HG03025 (cell line): ENCODE data around the gene GAPDHS.

Experiments used
- ATAC-seq: cut with Tn5 transposase; IDR thresholded peaks from one replicate; pipeline ENCODE4 v1.9.1; 2021; ENCODE audit warnings: mild to moderate bottlenecking, moderate library complexity; ENCODE audit not compliant: unreplicated experiment, low FRiP score

Gene GAPDHS

GRCh38 chr19:35533822-35534392 lies 651 bp downstream of the GAPDHS start:
- no peak for ATAC-seq

GRCh38 chr19:35534803-35535480 lies 1.7 kb downstream of the GAPDHS start:
- no peak for ATAC-seq

DNA sequence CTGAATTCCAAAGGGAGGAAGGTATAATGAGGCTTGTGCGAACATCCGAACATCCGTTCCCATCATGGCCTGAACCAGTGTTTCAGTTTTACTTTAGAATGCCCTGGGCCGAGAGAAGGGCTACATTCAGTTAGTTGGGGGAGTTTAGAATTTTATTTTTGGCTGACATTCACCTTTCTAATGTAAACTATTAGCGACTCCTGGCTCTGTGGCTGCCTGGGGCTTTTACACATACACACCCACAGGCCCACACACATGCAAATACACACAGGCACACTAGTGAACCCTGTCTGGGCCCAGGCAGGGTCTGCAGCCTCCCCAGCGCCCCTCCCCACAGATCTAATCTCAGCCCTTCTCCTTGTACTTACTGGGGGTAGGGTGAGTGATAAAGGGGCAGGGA lies 6.1 kb downstream of the GAPDHS start:
- no peak for ATAC-seq

GRCh38 chr19:35539850-35540249 lies 6.6 kb downstream of the GAPDHS start:
- ATAC-seq = no peak

DNA sequence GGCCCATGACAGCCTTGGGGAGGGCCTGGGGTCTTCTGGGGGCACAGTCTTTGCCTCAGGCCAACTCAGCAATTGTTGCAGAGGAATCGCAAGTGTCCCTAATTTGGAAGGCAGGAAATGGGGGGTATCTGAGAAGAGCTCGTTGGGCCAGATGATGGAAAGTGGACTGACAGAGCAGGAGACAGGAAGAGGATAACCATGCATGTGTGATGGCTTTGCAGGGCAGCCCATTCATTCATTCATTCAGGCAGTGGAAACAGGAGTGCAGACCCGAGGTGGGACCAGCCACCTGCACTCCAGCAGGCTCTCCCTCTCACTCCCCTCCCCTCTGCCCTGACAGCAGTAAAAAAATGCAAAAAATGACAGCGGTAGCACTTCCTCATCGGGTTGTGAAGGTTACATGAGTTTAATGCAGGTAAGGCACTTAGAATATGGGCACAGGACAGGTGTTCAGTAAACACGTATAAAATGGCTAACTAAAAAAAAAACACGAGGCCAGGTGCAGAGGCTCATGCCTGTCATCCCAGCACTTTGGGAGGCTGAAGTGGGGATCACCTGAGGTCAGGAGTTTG lies 7.2 kb downstream of the GAPDHS start:
- no peak for ATAC-seq

GRCh38 chr19:35542209-35542608 lies 9.0 kb downstream of the GAPDHS start:
- no peak for ATAC-seq

DNA sequence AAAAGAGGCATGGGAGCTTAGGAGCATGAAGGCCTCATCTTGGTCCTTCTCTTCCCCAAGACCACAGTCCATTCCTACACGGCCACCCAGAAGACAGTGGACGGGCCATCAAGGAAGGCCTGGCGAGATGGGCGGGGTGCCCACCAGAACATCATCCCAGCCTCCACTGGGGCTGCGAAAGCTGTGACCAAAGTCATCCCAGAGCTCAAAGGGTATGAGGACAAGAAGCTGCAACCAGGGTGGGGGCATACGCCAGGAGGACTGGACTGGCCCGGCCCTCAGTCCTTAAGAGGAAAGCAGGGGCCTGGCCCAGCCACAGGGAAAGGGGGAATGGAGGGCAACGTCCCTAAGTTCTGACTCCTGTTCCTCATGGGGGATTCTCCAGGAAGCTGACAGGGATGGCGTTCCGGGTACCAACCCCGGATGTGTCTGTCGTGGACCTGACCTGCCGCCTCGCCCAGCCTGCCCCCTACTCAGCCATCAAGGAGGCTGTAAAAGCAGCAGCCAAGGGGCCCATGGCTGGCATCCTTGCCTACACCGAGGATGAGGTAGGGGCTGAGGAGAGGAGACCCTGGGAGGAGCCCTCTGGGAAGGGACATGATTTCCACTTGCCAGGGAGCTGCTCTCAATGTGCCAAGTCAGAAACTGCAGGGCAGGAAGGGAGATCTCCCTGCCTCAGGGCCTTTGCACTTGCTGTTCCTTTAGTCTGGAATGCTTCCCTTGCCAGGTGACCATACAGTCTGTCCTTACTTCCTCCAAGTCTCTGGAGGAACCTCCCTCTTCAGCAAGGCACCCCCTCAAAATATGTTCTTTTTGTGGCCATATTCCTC lies 10.2 kb downstream of the GAPDHS start:
- ATAC-seq = no peak

DNA sequence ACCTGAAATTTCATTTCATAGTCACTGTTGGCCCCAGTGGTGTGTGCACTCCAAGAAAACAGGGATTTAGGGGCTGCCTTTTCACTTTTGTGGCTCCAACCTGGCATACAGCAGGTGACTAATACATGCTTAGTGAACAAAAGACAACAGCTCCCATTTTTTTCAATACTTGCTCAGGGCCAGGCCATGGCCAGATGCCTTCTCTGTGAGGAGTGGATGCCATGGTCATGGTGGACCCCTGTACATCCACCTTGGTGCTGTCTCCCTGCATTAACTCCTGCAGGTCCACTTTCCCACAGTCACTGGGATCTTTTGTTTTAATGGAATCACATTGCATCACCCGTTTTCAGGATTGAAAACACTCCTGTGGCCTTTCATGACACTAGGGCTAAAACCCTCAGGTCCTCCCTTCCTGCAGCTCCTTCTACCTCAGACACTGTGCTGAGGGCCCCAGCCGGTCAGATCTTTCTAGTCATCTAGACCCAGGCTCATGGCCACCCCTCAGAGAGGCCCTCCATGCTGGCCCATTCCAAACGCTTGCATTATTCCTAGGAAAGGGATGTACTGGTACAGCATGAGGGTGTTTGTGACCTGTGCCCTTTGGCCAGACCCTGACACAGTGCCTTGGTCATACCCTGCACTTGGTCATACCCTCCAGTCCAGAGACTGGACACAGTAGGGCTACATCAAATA lies 11.0 kb downstream of the GAPDHS start:
- no peak for ATAC-seq

DNA sequence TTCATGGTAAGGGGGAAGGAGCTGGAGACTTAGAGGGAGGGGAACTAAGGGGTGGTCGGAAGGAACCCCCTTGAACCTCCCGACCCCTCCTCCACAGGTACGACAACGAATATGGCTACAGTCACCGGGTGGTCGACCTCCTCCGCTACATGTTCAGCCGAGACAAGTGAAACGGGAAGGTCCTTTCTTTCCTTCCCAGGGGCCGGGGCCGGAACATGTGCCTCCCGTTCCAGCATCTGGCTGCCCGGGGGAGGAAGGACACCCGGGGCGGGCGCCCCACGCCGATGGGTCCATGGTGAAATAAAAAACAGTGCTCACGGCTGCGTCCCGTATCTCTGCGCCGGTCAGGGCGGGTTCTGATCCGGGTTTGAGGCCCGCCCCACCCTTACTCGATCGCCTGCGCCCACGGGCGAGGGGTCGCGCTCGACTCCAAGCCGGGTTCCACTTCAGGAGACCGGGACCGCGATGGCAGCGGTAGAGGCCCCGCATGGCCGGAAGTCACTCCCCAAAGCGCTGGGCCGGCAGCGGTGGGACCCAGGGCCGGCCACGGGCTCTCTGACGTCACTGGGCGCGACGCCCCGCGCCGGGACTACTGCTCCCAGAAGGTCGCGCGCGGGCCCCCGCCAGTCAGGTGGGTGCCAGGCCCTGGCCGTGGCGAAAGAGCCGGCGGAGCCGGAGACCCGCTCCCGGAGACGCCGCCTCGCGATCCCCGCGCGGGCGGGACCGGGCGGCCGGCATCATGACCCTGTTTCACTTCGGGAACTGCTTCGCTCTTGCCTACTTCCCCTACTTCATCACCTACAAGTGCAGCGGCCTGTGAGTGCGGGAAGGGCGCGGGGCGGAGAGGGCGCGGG lies 12.0 kb downstream of the GAPDHS start, which contains the start of gene TMEM147:
Gene TMEM147 (plus strand): TSS at position 626 of the 854 bp plus-strand sequence. CDS start 114 bp downstream, at position 740.
- peak; percentile 57 for ATAC-seq

GRCh38 chr19:35545855-35546381 lies 12.7 kb downstream of the GAPDHS start:
- peak; percentile 29 for ATAC-seq

- no peak for ATAC-seq
These were observed 13.3 kb downstream of the GAPDHS start for GRCh38 chr19:35546532-35546931.

GRCh38 chr19:35549174-35549788 lies 16.0 kb downstream of the GAPDHS start:
- ATAC-seq = no peak

DNA sequence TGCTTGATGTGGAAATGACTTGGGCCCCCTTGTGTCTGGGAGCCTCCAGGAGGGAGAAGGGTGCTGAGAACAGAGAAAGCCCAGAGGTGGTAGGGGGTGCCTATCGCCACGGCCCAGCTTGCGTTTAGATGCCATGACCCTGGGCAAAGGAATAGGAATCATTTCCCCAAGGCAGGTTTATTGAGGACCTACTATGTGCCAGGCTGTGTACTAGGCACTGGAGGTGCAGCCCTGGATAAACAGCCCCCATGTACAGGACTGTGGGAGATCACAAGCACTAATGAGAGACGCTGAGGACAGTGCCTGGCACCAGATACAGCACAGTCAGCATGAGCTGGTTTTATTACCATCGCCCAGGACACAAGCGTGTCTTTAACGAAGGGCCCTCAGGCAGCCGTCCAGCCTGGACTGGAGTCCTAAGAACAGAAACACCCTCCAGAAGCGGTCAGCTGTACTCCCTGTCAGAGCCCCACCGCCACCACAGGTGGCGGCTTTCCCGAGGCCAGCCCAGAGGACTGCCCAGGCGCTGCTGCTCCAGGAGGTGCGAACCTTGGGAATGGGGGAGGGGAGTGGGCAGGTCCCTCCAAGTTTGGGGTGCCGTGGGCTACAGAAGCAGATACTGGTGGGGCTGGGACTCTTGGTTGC lies 16.7 kb downstream of the GAPDHS start:
- ATAC-seq = no peak

DNA sequence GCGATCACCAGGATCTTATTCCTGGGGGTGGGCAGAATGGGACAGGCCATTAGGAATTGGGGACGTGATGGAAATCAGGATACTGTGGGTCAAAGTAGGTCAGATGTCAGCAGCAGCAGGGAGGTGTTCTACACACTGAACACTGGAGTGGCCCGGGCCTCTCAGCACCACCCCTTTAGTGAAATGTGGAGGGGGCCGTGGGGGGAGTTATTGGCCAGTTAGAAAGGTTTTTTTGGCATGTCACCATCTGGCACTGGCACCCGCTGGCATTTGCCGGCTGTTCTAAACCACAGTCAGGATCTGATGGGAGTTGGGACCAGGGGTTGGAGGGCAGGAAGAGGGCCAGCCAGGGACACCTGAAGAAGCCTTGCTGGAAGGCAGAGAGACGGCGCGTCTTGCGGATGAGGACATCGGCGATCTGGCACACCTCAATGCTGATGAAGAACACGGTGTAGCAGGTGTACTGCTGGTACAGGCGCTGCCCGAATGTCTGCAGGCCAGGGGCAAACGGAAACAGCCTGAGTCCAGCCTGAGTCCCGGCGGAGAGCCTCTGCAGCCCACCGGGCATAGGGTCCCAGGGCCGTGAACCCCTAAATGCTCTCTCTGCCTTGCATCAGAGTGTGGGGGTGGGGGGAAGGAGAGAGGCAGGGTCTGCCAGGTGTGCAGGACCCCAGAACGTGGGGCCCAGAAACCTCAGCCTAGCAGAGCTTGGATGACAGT lies 18.0 kb downstream of the GAPDHS start:
- no peak for ATAC-seq

- no peak for ATAC-seq
These were observed 19.5 kb downstream of the GAPDHS start for GRCh38 chr19:35552534-35553384.

DNA sequence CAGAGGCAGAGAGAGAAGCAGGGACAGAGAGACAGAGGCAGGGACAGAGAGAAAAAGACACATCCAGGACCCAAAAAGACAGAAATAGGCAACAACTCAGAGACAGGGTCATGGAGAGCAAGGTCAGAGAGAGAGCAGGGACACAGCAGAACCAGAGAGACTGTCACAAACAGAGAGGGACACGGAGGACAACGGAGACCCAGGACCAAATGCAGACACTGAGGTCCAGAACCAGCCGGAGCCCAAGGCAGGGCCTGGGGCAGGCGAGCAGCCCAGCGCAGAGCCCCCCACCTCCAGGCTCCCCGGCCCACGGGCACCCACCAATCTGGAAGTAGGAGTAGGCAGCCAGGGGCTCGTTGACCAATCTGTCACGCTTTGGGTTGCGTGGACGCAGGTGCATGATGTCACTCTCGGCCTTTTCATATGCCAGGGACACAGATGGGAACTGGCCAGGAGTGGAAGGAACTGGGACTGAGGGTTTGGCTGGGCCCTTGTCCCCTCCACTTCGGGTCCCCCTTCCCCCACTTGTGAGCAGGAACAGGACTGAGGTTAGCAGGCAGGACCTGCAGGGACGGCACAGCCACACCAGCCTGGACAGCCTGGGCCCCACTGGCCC lies 20.2 kb downstream of the GAPDHS start:
- no peak for ATAC-seq

DNA sequence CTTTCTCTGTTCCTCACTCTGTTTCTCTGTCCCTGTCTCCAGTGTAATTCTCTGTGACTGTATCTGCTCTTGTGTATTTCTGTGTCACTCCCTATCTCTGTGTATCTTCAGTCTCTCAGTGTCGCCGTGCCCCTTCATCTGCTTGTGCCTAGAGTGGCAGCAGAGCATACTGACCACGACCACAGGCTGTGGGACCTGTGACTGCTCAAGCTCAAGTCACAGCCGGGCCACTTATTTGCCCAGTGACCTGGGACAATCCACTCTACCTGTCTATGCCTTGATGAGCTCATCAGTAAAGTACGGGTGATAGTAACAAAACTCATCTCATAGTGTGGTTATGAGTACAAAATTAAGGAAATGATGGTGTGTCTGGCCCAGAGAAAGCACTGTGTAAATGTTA lies 20.8 kb downstream of the GAPDHS start:
- ATAC-seq = no peak
